NCI-H524 (cell line): ENCODE data around the gene IVNS1ABP.
"Not testable (repeated sequence)": the region's sequence is repeated elsewhere in the genome, so short reads cannot be mapped to it uniquely, and the experiment has no call there.

Experiments used
- DNase-seq, 2 experiments: peaks; one replicate each; lab custom pipeline; 2025; lab: John Stamatoyannopoulos, UW

The IVNS1ABP gene

DNA sequence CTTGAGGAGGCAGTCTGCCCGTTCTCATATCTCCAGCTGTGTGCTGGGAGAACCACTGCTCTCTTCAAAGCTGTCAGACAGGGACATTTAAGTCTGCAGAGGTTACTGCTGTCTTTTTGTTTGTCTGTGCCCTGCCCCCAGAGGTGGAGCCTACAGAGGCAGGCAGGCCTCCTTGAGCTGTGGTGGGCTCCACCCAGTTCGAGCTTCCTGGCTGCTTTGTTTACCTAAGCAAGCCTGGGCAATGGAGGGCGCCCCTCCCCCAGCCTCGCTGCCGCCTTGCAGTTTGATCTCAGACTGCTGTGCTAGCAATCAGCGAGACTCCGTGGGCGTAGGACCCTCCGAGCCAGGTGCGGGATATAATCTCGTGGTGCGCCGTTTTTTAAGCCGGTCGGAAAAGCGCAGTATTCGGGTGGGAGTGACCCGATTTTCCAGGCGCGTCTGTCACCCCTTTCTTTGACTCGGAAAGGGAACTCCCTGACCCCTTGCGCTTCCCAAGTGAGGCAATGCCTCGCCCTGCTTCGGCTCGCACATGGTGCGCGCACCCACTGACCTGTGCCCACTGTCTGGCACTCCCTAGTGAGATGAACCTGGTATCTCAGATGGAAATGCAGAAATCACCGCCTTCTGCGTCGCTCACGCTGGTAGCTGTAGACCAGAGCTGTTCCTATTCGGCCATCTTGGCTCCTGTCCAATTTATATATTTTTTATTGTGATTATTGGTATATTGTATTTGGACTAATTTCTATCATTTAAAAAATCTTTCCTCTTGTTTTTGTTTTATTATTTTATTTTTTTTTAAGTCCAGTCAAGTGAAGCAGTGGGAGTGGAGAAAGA, 59.7 kb downstream of the IVNS1ABP start:
- peak in 1 of 2 experiments; percentile 10 for DNase-seq

- not testable (repeated sequence) for DNase-seq
Measured at GRCh38 chr1:185255595-185255994, 61.4 kb downstream of the IVNS1ABP start.

- not testable (repeated sequence) for DNase-seq
Measured at GRCh38 chr1:185252404-185252803, 64.6 kb downstream of the IVNS1ABP start.

GRCh38 chr1:185251928-185252327, 65.1 kb downstream of the IVNS1ABP start:
- not testable (repeated sequence) for DNase-seq

DNA sequence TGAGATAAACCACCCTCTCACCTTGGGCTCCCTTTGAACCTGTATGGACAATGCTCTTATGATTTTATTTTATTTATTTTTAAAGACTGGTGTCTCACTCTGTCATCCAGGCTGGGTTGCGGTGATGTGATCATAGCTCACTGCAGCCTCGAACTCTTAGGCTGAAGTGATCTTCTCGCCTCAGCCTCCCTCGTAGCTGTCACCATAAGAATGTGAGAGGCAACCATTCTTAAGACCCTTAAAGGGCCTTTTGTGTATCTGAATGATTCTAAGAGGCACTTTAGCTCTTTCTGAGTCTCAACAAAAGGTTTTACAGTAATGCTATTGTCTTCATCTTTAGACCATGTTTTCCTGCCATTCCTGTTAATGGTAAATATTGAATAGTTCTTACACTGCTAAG, 67.0 kb downstream of the IVNS1ABP start:
- DNase-seq: no peak

DNA sequence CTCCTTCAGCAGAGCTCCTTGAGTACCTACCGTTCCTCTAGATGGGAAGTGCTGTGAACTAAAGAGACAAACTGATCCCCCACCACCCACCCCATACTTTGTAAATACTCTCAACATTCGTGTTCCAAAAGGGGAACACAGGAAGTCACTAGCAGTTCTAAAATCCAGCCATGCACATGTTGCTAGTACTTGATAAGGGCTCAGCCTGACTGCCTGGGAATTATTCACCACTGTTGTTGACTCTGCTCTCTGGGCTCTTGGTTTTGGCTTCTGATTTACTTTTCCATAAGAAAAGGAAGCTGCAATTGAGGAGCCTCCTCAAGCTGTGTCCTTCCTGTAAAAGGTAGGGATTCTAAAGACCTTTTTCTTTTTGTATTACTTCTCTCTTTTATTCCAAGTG, 67.5 kb downstream of the IVNS1ABP start:
- no peak for DNase-seq
